AG04450 (cell line): ENCODE measurements around the gene SORL1-AS1.
A peak's percentile ranks its signal among the peaks of the same experiment; 100 is the strongest.

Source experiments
- CTCF ChIA-PET: fragments of 300-600, 350-600 bp; formaldehyde crosslinking; extraction: SDS; loops from one replicate; lab custom pipeline; 2022; ENCODE audit warnings: antibody characterized with exemption, inconsistent platforms; lab: Charles Lee
- POLR2A ChIA-PET: fragments of 350-600 bp; formaldehyde crosslinking; extraction: SDS; loops from one replicate; lab custom pipeline; 2021; ENCODE audit warnings: antibody characterized with exemption, inconsistent platforms; lab: Yijun Ruan, JAX
- DNase-seq: peaks from one replicate; pipeline ENCODE4 v3.0.0-alpha.2; 2011; ENCODE audit warnings: low read depth, low spot score
- H3K27ac ChIP-seq: one replicate; pipeline ENCODE4 v1.5.1; 2012; ENCODE audit warnings: low read depth, low read length, control low read depth
- H3K27me3 ChIP-seq: one replicate; pipeline ENCODE4 v1.6.0; 2012; ENCODE audit warnings: low read length; ENCODE audit not compliant: control insufficient read depth, insufficient read depth
- H3K4me3 ChIP-seq: 2 replicates; pipeline ENCODE4 v1.5.1; 2011; ENCODE audit warnings: mild to moderate bottlenecking, low read depth, low read length, control low read depth
- H3K9me3 ChIP-seq: 2 replicates; pipeline ENCODE4 v1.5.1; 2012; ENCODE audit warnings: low read length; ENCODE audit not compliant: control insufficient read depth, insufficient read depth
- CTCF ChIP-seq: IDR thresholded peaks from 2 replicates; pipeline ENCODE4 v1.5.1; 2011; ENCODE audit warnings: low read depth, low read length, control low read depth, inconsistent platforms

Gene SORL1-AS1

GRCh38 chr11:121451986-121452608, 670 bp downstream of the SORL1-AS1 start, which contains the start of gene SORL1:
TSS of gene SORL1 (plus strand) at chr11:121452314. CDS start at chr11:121452332, 18 bp downstream.
- DNase-seq: no peak
- Histone ChIP-seq H3K9me3 (no peaks in the 10 kb centered on the region; the same call in 1 of the 2 replicates), H3K27me3 (peaks cover 11% of the 10 kb centered on the region), H3K27ac (no peak within 1 kb of the TSS), H3K4me3 (peak within 1 kb of the TSS; percentile 74)
- ChIA-PET POLR2A (no interaction called here), CTCF (interaction anchor here (0.8 to 1.7 kb wide), 5 partner anchors 11 to 140 kb away, joined by 3 to 8 read pairs (median 6); no protein-coding TSS in a partner anchor)
- peak; percentile 60 for TF ChIP-seq CTCF

GRCh38 chr11:121451178-121451985, 1.4 kb downstream of the SORL1-AS1 start:
- H3K27me3 ChIP-seq: peaks cover 11% of the 10 kb centered on the region
- ChIA-PET CTCF (interaction anchor here (0.9 to 1.7 kb wide), 5 partner anchors 9 to 140 kb away, joined by 3 to 8 read pairs (median 6); no protein-coding TSS in a partner anchor), POLR2A (no interaction called here)
- no peak for TF ChIP-seq CTCF
- no peaks in the 10 kb centered on the region; the same call in 1 of the 2 replicates for H3K9me3 ChIP-seq
- DNase-seq: no peak
- peak overlapping the region; percentile 74 for H3K4me3 ChIP-seq
- H3K27ac ChIP-seq: no peak overlapping the region

GRCh38 chr11:121450401-121450800, 2.4 kb downstream of the SORL1-AS1 start:
- TF ChIP-seq CTCF: no peak
- no peak for DNase-seq
- no peaks in the 10 kb centered on the region; the same call in 1 of the 2 replicates for H3K9me3 ChIP-seq
- CTCF ChIA-PET: no interaction called here
- no peak overlapping the region for H3K27ac ChIP-seq
- POLR2A ChIA-PET: no interaction called here
- peaks cover 11% of the 10 kb centered on the region for H3K27me3 ChIP-seq
- no peak overlapping the region for H3K4me3 ChIP-seq

GRCh38 chr11:121449626-121450025, 3.1 kb downstream of the SORL1-AS1 start:
- H3K4me3 ChIP-seq: no peak overlapping the region
- no peaks in the 10 kb centered on the region; the same call in 1 of the 2 replicates for H3K9me3 ChIP-seq
- CTCF ChIA-PET: no interaction called here
- DNase-seq: no peak
- TF ChIP-seq CTCF: no peak
- POLR2A ChIA-PET: no interaction called here
- no peak overlapping the region for H3K27ac ChIP-seq
- peaks cover 11% of the 10 kb centered on the region for H3K27me3 ChIP-seq

GRCh38 chr11:121449123-121449522, 3.6 kb downstream of the SORL1-AS1 start:
- Histone ChIP-seq H3K27me3 (peaks cover 11% of the 10 kb centered on the region), H3K4me3 (no peak overlapping the region), H3K9me3 (no peaks in the 10 kb centered on the region; the same call in 1 of the 2 replicates), H3K27ac (no peak overlapping the region)
- POLR2A ChIA-PET: no interaction called here
- no peak for DNase-seq
- CTCF ChIA-PET: no interaction called here
- TF ChIP-seq CTCF: no peak
